Smooth muscle cell of bladder (primary cell): ENCODE results near the gene TRIM15. TPM values are rescaled to one million over a fixed set of nuclear protein-coding genes. Genes with fewer than 3 reads are reported as not detected.

Source experiments
- total RNA-seq: library from RNA; depleted of rRNA; stranded (reverse); fragments of >200 nt; gene quantifications from 2 replicates; pipeline ENCODE4 v1.2.3, GENCODE V29; 2014

The TRIM15 gene
- not detected in 2 replicates for total RNA-seq

DNA sequence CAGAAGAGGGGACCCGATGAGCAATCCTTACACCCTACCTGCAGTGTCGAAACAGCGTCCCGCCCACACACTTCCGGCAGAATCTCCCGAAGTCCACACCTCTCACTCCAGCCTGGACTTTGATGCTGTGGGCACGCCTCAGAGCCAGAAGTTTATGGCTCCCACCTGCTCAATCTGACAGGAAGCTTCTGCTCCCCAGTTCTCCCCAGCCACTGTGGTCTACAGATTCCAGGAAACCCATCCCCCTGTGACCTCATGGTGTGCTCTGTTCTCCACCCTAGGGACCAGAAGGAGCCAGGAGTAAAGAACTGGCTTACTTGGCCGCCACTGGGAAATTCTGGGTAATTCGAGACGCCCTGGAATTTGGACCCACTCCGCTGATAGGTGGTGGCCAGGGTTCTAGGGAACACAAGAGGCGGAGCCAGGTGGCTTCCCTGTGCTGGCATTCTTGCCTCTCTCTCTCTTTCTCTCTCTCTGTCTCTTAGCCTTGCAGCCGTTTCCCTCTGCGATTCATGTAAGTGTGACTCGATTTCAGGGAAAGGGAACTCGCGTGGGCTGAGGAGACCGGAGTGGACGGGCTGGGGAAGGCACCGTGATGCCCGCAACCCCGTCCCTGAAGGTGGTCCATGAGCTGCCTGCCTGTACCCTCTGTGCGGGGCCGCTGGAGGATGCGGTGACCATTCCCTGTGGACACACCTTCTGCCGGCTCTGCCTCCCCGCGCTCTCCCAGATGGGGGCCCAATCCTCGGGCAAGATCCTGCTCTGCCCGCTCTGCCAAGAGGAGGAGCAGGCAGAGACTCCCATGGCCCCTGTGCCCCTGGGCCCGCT is at the start of gene TRIM15:
TRIM15 (plus strand) TSS at position 457 of the 828 bp plus-strand sequence; CDS start at position 596, 139 bp downstream.

DNA sequence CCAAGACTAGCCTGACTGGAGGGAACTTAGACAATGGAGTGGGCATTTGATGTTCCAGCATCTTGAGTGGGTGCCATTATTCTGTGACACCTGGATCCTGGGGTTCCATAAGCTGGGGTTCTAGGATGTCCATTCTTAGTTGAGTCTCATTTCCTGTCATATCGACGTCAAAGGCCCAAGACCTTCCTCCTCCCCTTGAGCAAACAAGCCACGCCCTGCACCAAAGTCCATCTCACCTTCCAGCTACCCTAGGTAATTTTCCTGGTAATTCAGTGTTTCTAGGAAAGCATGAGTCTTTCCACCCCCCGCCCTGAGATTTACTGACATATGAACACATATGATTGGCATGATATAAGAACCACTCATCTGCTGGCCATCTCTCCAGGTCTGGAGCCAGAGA is 27.6 kb upstream of the TRIM15 start, which contains the start of gene TRIM40:
TRIM40 (plus strand) TSS at position 384 of the 400 bp plus-strand sequence. CDS start 897 bp downstream, outside the sequence.

DNA sequence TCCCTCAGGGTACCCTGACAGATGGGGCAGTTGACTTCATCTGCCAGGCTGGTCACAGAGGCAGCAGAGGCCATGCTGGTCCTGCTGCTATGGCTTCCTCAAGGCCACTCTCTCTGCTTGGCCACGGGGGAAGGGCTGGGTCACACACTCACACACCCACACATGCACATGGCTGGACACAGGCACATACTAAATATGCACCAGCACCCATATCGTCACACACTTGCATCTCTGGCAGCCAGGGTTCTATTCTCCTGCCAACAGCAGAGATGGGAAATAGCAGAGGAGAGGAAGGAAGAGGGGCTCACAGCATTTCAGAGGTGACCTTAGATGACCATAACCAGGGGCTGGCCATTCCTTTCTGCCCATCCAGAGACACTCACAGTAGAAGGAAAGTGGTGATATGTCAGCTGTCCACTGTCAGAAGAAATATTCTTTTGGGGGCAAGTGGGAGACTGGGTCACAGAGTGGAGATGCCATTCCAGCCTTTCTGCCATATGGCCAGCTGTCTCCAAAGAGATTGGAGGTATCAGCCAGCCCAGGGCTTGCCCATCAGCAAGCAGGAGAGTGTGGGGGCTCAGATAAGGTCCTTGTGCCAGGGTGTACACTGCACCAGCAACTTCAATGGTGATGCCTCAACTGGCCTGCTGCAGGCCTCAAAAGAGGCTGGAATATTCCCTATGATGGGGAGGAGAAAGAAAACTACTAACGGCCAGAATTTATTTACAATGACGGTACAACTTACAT is 2.4 kb upstream of the TRIM15 start, which contains the start of gene TRIM10:
TRIM10 (minus strand) TSS at position 427 of the 747 bp plus-strand sequence; CDS start at position 74, 353 bp downstream.

GRCh38 chr6:30212865-30213666 is 49.7 kb downstream of the TRIM15 start, which contains the start of gene TRIM26:
Gene TRIM26 (minus strand): TSS chr6:30213406. CDS start chr6:30199103, 14,303 bp downstream.

Other genes with a start within 250 kb of the TRIM15 start
- 300 and 414 TPM in 2 replicates for gene HLA-A, start 221.0 kb upstream of the TRIM15 start, total RNA-seq
- 34.9 and 39.5 TPM in 2 replicates for gene POLR1H, start 102.3 kb upstream of the TRIM15 start, total RNA-seq
- 10.4 and 13.1 TPM in 2 replicates for gene PPP1R11, start 96.3 kb upstream of the TRIM15 start, total RNA-seq
- gene RNF39, start 87.8 kb upstream of the TRIM15 start, total RNA-seq, result under 0.01 TPM in 1 of 2 replicates, not detected in the other
- gene TRIM31, start 50.5 kb upstream of the TRIM15 start, total RNA-seq, result not detected in 2 replicates
- not detected in 2 replicates for gene TRIM40, start 27.4 kb upstream of the TRIM15 start, total RNA-seq
- not detected in 2 replicates for gene TRIM10, start 2.3 kb upstream of the TRIM15 start, total RNA-seq
- gene TRIM26, start 49.9 kb downstream of the TRIM15 start, total RNA-seq, result 19.0 and 20.1 TPM in 2 replicates
- gene TRIM39, start 163.4 kb downstream of the TRIM15 start, total RNA-seq, result 7.1 and 8.0 TPM in 2 replicates
- 20.8 and 33.1 TPM in 2 replicates for gene RPP21, start 181.6 kb downstream of the TRIM15 start, total RNA-seq